ENCODE results near the gene PANK4. TPM values are rescaled to one million over a fixed set of nuclear protein-coding genes. Genes with fewer than 3 reads are reported as not detected.

PANK4 gene
- total RNA-seq, 1 experiment from 2014 or later, result 20.5 TPM

DNA sequence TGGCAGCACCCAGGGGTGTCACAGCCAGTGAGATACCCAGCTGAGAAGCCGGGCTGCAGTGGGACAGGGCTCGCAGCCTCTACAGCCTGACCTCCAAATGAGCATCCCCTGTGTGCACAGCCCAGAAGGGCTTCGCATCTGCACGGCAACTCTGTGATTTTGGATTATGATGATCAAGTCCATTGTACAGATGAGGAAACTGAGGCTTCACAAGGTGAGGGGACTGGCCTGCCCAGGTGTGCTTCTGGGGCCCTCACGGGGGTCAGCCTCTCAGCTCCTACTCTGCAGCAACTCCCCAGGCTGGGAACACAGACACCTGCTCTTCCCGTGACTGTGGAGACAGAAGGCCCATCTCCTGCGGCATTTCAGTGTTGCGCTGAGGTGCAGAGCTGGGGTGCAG is 12.5 kb upstream of the PANK4 start:
- Histone ChIP-seq H3K27ac (no peak overlapping the region), H3K4me2 (no peak overlapping the region), H3K4me3 (no peak overlapping the region), H3K9me2 (ENCODE audit: insufficient read depth) (no peaks in the 10 kb centered on the region), H2AFZ (no peak overlapping the region), H3F3A (ENCODE audit: insufficient read depth, low read depth) (peaks cover 19% of the 10 kb centered on the region; the same call in 1 of the 2 replicates), H3K36me3 (ENCODE audit: low read depth) (no peaks in the 10 kb centered on the region), H3K79me2 (ENCODE audit: low read depth) (no peaks in the 10 kb centered on the region), H3K27me3 (ENCODE audit: insufficient read depth, low read depth) (no peaks in the 10 kb centered on the region), H3K4me1 (replicated peaks; ENCODE audit: insufficient read depth) (peaks cover 26% of the 10 kb centered on the region), H4K20me1 (ENCODE audit: insufficient read depth) (no peaks in the 10 kb centered on the region), H3K9me3 (ENCODE audit: insufficient read depth, low read depth) (no peaks in the 10 kb centered on the region)
- ChIA-PET POLR2A (ENCODE audit: unreplicated experiment) (no interaction called here), CTCF (no interaction called here)
- intact Hi-C loops (cut with micrococcal nuclease; ENCODE audit: unreplicated experiment), result loop anchor here (10.0 kb wide), 1 partner anchor 224 kb away; no protein-coding TSS in a partner anchor
- BruUV-seq (replicated peaks), result no TSS peak
- no peak for DNase-seq
- TF ChIP-seq, protein P1, sequence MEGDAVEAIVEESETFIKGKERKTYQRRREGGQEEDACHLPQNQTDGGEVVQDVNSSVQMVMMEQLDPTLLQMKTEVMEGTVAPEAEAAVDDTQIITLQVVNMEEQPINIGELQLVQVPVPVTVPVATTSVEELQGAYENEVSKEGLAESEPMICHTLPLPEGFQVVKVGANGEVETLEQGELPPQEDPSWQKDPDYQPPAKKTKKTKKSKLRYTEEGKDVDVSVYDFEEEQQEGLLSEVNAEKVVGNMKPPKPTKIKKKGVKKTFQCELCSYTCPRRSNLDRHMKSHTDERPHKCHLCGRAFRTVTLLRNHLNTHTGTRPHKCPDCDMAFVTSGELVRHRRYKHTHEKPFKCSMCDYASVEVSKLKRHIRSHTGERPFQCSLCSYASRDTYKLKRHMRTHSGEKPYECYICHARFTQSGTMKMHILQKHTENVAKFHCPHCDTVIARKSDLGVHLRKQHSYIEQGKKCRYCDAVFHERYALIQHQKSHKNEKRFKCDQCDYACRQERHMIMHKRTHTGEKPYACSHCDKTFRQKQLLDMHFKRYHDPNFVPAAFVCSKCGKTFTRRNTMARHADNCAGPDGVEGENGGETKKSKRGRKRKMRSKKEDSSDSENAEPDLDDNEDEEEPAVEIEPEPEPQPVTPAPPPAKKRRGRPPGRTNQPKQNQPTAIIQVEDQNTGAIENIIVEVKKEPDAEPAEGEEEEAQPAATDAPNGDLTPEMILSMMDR (conservative IDR thresholded peaks at IDR 0.05), result no peak
- no peak for TF ChIP-seq EZH2 (IDR thresholded peaks at IDR 0.05; ENCODE audit: low read depth)

DNA sequence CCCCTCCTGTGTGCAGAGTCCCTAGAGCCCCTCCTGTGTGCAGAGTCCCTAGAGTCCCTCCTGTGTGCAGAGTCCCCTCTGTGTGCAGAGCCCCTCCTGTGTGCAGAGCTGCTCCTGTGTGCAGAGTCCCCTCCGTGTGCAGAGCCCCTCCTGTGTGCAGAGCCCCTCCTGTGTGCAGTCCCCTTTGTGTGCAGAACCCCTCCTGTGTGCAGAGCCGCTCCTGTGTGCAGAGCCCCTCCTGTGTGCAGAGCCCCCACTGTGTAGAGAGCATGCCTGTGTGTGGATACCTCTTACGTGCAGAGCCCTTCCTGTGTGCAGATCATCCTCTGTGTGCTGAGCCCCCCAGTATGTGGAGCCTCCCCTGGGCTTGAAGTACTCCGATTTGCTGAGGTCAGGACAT is 12.0 kb upstream of the PANK4 start:
- H3K4me2 ChIP-seq, result no peak overlapping the region
- H2AFZ ChIP-seq, result no peak overlapping the region
- H3K79me2 ChIP-seq (ENCODE audit: low read depth), result no peaks in the 10 kb centered on the region
- BruUV-seq (replicated peaks), result no TSS peak
- DNase-seq, result no peak
- ChIA-PET POLR2A (ENCODE audit: unreplicated experiment) (no interaction called here), CTCF (no interaction called here)
- peaks cover 31% of the 10 kb centered on the region for H3K4me1 ChIP-seq (replicated peaks; ENCODE audit: insufficient read depth)
- no peaks in the 10 kb centered on the region for H3K36me3 ChIP-seq (ENCODE audit: low read depth)
- intact Hi-C loops (cut with micrococcal nuclease; ENCODE audit: unreplicated experiment), result loop anchor here (10.0 kb wide), 1 partner anchor 224 kb away; no protein-coding TSS in a partner anchor
- H4K20me1 ChIP-seq (ENCODE audit: insufficient read depth), result no peaks in the 10 kb centered on the region
- H3K9me2 ChIP-seq (ENCODE audit: insufficient read depth), result no peaks in the 10 kb centered on the region
- TF ChIP-seq, protein P1 (conservative IDR thresholded peaks at IDR 0.05), result no peak
- TF ChIP-seq EZH2 (IDR thresholded peaks at IDR 0.05; ENCODE audit: low read depth), result no peak
- no peak overlapping the region for H3K27ac ChIP-seq
- no peaks in the 10 kb centered on the region for H3K27me3 ChIP-seq (ENCODE audit: insufficient read depth, low read depth)
- H3K4me3 ChIP-seq, result no peak overlapping the region
- H3F3A ChIP-seq (ENCODE audit: insufficient read depth, low read depth), result peaks cover 19% of the 10 kb centered on the region; the same call in 1 of the 2 replicates
- H3K9me3 ChIP-seq (ENCODE audit: insufficient read depth, low read depth), result no peaks in the 10 kb centered on the region

DNA sequence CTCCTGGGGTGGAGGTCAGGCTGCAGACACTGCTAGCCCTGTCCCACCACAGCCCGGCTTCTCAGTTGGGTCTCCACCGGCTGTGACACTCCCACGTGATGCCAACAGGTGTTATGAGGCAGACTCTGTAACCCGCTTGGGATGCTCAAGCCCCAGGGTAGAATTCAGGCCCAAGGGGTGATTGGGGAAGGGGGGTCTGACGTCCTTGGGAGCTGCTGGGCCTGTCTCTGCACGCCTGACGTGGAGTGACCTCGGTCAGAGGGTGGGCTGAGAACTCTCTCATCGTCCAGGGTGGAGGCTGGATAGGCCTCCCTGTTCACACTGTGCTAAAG is 11.4 kb upstream of the PANK4 start:
- Histone ChIP-seq H3K9me3 (ENCODE audit: insufficient read depth, low read depth) (no peaks in the 10 kb centered on the region), H3K9me2 (ENCODE audit: insufficient read depth) (no peaks in the 10 kb centered on the region), H3K79me2 (ENCODE audit: low read depth) (no peaks in the 10 kb centered on the region), H3K4me3 (no peak overlapping the region), H3K36me3 (ENCODE audit: low read depth) (no peaks in the 10 kb centered on the region), H3K4me2 (no peak overlapping the region), H3F3A (ENCODE audit: insufficient read depth, low read depth) (peaks cover 13% of the 10 kb centered on the region; the same call in 1 of the 2 replicates), H3K27me3 (ENCODE audit: insufficient read depth, low read depth) (no peaks in the 10 kb centered on the region), H2AFZ (no peak overlapping the region), H3K4me1 (replicated peaks; ENCODE audit: insufficient read depth) (peaks cover 37% of the 10 kb centered on the region), H3K27ac (no peak overlapping the region), H4K20me1 (ENCODE audit: insufficient read depth) (no peaks in the 10 kb centered on the region)
- TF ChIP-seq, protein P1 (conservative IDR thresholded peaks at IDR 0.05), result no peak
- no peak for TF ChIP-seq EZH2 (IDR thresholded peaks at IDR 0.05; ENCODE audit: low read depth)
- BruUV-seq (replicated peaks), result no TSS peak
- DNase-seq, result no peak
- CTCF ChIA-PET, result no interaction called here
- POLR2A ChIA-PET (ENCODE audit: unreplicated experiment), result no interaction called here
- intact Hi-C loops (cut with micrococcal nuclease; ENCODE audit: unreplicated experiment), result loop anchor here (10.0 kb wide), 1 partner anchor 223 kb away; no protein-coding TSS in a partner anchor
